SK-N-SH (cell line): ENCODE measurements around the gene PRKG1. TPM values are rescaled to one million over a fixed set of nuclear protein-coding genes. Genes with fewer than 3 reads are reported as not detected.

Source experiments
- CTCF ChIA-PET: fragments of 300-600, 350-600 bp; formaldehyde crosslinking; extraction: SDS; loops from one replicate; lab custom pipeline; 2021; lab: Yijun Ruan, JAX
- POLR2A ChIA-PET: fragments of 350-600 bp; sonication (Branson Sonifier 250); formaldehyde crosslinking; extraction: SDS; loops from one replicate; lab custom pipeline; 2020; ENCODE audit warnings: antibody characterized with exemption, inconsistent platforms; lab: Yijun Ruan, JAX
- DNase-seq: peaks from one replicate; pipeline ENCODE4 v3.0.0; 2012
- H2AFZ ChIP-seq: fragments of 200-600 bp; sonication (generic); 2 replicates; pipeline ENCODE4 v1.8.1; 2016; ENCODE audit warnings: antibody characterized with exemption, mild to moderate bottlenecking, low read depth
- H3F3A ChIP-seq: fragments of 200-600 bp; sonication (generic); replicated peaks from 2 replicates; pipeline ENCODE3; 2016; ENCODE audit warnings: antibody characterized with exemption, mild to moderate bottlenecking; ENCODE audit not compliant: insufficient read depth
- H3K27ac ChIP-seq, 2 experiments: fragments of 200-500 bp in 1 of 2; fragments of 200-600 bp in 1 of 2; sonication (Bioruptor generic) in 1 of 2; sonication (generic), shearing (Covaris generic) in 1 of 2; 2 replicates each; pipeline versions ENCODE4 v1.5.1 to v1.6.1; 2014 to 2016; ENCODE audit warnings: low read depth in 2 of 2, inconsistent platforms in 1 of 2, low read length in 1 of 2, mild to moderate bottlenecking in 1 of 2, mixed read lengths in 1 of 2
- H3K27me3 ChIP-seq: fragments of 200-600 bp; sonication (generic), shearing (Covaris generic); 2 replicates; pipeline ENCODE4 v1.6.1; 2016; ENCODE audit warnings: mixed run types; ENCODE audit not compliant: insufficient read depth
- H3K36me3 ChIP-seq, 2 experiments: fragments of 200-500 bp in 1 of 2; fragments of 200-600 bp in 1 of 2; sonication (Bioruptor generic) in 1 of 2; sonication (generic) in 1 of 2; replicated peaks in 1 of 2; 2 replicates each; pipeline versions ENCODE3 to v1.5.1; 2014 to 2016; ENCODE audit warnings: low read length in 1 of 2, mild to moderate bottlenecking in 1 of 2; ENCODE audit not compliant: insufficient read depth in 2 of 2, control insufficient read depth in 1 of 2
- H3K4me1 ChIP-seq, 2 experiments: fragments of 200-500 bp in 1 of 2; fragments of 200-600 bp in 1 of 2; sonication (Bioruptor generic) in 1 of 2; sonication (generic), shearing (Covaris generic) in 1 of 2; 2 replicates each; pipeline versions ENCODE4 v1.5.1 to v1.6.1; 2014 to 2016; ENCODE audit warnings: low read depth in 1 of 2, low read length in 1 of 2, mixed run types in 1 of 2; ENCODE audit not compliant: insufficient read depth in 2 of 2, control insufficient read depth in 1 of 2
- H3K4me2 ChIP-seq: fragments of 200-600 bp; sonication (generic), shearing (Covaris generic); 2 replicates; pipeline ENCODE4 v1.6.1; 2017; ENCODE audit warnings: mixed run types
- H3K4me3 ChIP-seq, 2 experiments: fragments of 200-500 bp in 1 of 2; fragments of 200-600 bp in 1 of 2; sonication (Bioruptor generic) in 1 of 2; sonication (generic), shearing (Covaris generic) in 1 of 2; 2 replicates each; pipeline versions ENCODE4 v1.5.1 to v1.8.1; 2014 to 2016; ENCODE audit warnings: low read depth in 2 of 2, inconsistent platforms in 1 of 2, low read length in 1 of 2, mild to moderate bottlenecking in 1 of 2, mixed read lengths in 1 of 2, moderate library complexity in 1 of 2
- H3K79me2 ChIP-seq: fragments of 200-600 bp; sonication (generic); 2 replicates; pipeline ENCODE4 v1.8.1; 2017; ENCODE audit warnings: mild to moderate bottlenecking; ENCODE audit not compliant: insufficient read depth
- H3K9ac ChIP-seq: fragments of 200-600 bp; sonication (generic); 2 replicates; pipeline ENCODE4 v1.6.1; 2017; ENCODE audit warnings: mixed run types
- H3K9me2 ChIP-seq: fragments of 200-600 bp; sonication (generic); 2 replicates; pipeline ENCODE4 v1.6.1; 2017; ENCODE audit warnings: mixed run types
- H3K9me3 ChIP-seq: fragments of 200-600 bp; sonication (generic); 2 replicates; pipeline ENCODE4 v1.6.1; 2017; ENCODE audit warnings: mixed run types, mild to moderate bottlenecking, moderate library complexity
- H4K20me1 ChIP-seq: fragments of 200-600 bp; sonication (generic); 2 replicates; pipeline ENCODE4 v1.6.1; 2017; ENCODE audit warnings: mild to moderate bottlenecking, mixed run types; ENCODE audit not compliant: insufficient read depth
- CHD2 ChIP-seq: fragments of 150-350 bp; IDR thresholded peaks from 2 replicates; pipeline ENCODE4 v1.6.1; 2018; ENCODE audit warnings: low read length; ENCODE audit not compliant: partially characterized antibody
- EP300 ChIP-seq, 2 experiments: IDR thresholded peaks; 2 replicates each; pipeline versions ENCODE4 v1.4.0 to v1.6.1; 2012; ENCODE audit warnings: borderline replicate concordance in 1 of 2, low read depth in 1 of 2, low read length in 1 of 2
- FOSL2 ChIP-seq: IDR thresholded peaks from 2 replicates; pipeline ENCODE4 v1.4.0; 2012; ENCODE audit warnings: low read depth, mild to moderate bottlenecking, moderate library complexity, borderline replicate concordance
- GABPA ChIP-seq: IDR thresholded peaks from 2 replicates; pipeline ENCODE4 v1.4.0; 2012; ENCODE audit warnings: low read depth, mild to moderate bottlenecking
- GATA2 ChIP-seq: sonication (generic); formaldehyde crosslinking; IDR thresholded peaks from 2 replicates; pipeline ENCODE4 v1.5.0; 2020; ENCODE audit warnings: mild to moderate bottlenecking, missing genetic modification reagents
- RAD21 ChIP-seq: IDR thresholded peaks from 2 replicates; pipeline ENCODE4 v1.6.1; 2012; ENCODE audit warnings: mild to moderate bottlenecking, low read length
- TCF12 ChIP-seq: IDR thresholded peaks from 2 replicates; pipeline ENCODE4 v1.4.0; 2012
- WGBS: methylation state at CpG from one replicate; pipeline ENCODE4 v1.1.6; 2017; ENCODE audit warnings: low lambda C conversion rate; 5-methylcytosine and 5-hydroxymethylcytosine counted together
- polyA plus RNA-seq, 3 experiments: library from polyadenylated mRNA; depleted of rRNA; stranded (reverse); fragments of >200 nt; gene quantifications; 2 replicates each; pipeline ENCODE4 v1.2.3, GENCODE V29; 2012
- TF ChIP-seq, protein P1 (sequence below): IDR thresholded peaks from 2 replicates; pipeline ENCODE4 v1.4.0; 2012; ENCODE audit warnings: low read depth, borderline replicate concordance
- TF ChIP-seq, protein P2 (sequence below): fragments of 200-600 bp; sonication (generic); IDR thresholded peaks from 2 replicates; pipeline ENCODE4 v1.6.1; 2017; ENCODE audit warnings: antibody characterized with exemption, mild to moderate bottlenecking, moderate library complexity
- TF ChIP-seq, protein P3 (sequence below): fragments of 150-350 bp; IDR thresholded peaks from 2 replicates; pipeline ENCODE4 v1.6.1; 2016; ENCODE audit warnings: mild to moderate bottlenecking, low read depth, low read length
- TF ChIP-seq, protein P4 (sequence below): IDR thresholded peaks from 2 replicates; pipeline ENCODE4 v1.4.0; 2012; ENCODE audit warnings: low read depth, borderline replicate concordance

Gene PRKG1
- polyA plus RNA-seq, 1 of the 3 experiments (the other 2 are of a cell fraction): 4.1 TPM

DNA sequence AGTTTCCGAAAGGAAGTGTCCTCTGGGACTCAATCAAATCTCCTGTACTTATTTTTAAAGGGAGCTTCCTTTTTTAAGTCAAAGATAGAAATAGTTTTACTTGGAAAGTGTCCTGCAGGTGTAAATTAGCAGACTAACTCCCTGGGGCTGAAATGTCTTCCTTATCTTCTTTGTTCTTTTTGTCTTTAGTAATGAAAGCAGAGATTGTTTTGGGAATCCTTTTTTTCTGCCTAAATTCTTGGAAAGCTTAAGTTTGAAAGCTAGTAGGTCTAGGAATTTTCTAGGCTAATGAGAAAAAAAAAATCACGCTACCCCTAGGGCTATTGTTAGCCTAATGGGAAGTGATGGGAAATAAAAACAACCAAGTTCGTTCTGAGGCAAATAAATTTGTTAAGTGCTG is 764.2 kb downstream of the PRKG1 start:
- 46% methylated on average over 3 of the region's 3 CpGs for WGBS
- POLR2A ChIA-PET: no interaction called here

More for the DNA sequence above, 764.2 kb downstream of the PRKG1 start:
- Histone ChIP-seq H3K27ac (no peak overlapping the region; a peak in 1 of 4 replicates), H3K27me3 (no peaks in the 10 kb centered on the region), H3K36me3 (no peaks in the 10 kb centered on the region), H3K9me3 (peaks cover 6% of the 10 kb centered on the region; the same call in 1 of the 2 replicates), H3K4me2 (no peak overlapping the region), H3F3A (no peaks in the 10 kb centered on the region), H4K20me1 (no peaks in the 10 kb centered on the region), H3K4me3 (no peak overlapping the region), H3K79me2 (no peaks in the 10 kb centered on the region), H3K4me1 (peaks cover 0 to 6% of the 10 kb centered on the region in 2 experiments; a peak in 2 of 4 replicates), H2AFZ (no peak overlapping the region), H3K9me2 (no peaks in the 10 kb centered on the region), H3K9ac (no peak overlapping the region)
- no peak for DNase-seq
- TF ChIP-seq RAD21 (no peak), EP300 (IDR thresholded peaks at IDR 0.05; ENCODE audit: borderline replicate concordance in 1 of 2, low read depth in 1 of 2, low read length in 1 of 2) (no peak), FOSL2 (no peak), GABPA (no peak), GATA2 (no peak), TCF12 (no peak), CHD2 (no peak)
- TF ChIP-seq, protein P1, sequence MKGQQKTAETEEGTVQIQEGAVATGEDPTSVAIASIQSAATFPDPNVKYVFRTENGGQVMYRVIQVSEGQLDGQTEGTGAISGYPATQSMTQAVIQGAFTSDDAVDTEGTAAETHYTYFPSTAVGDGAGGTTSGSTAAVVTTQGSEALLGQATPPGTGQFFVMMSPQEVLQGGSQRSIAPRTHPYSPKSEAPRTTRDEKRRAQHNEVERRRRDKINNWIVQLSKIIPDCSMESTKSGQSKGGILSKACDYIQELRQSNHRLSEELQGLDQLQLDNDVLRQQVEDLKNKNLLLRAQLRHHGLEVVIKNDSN: no peak
- TF ChIP-seq, protein P2, sequence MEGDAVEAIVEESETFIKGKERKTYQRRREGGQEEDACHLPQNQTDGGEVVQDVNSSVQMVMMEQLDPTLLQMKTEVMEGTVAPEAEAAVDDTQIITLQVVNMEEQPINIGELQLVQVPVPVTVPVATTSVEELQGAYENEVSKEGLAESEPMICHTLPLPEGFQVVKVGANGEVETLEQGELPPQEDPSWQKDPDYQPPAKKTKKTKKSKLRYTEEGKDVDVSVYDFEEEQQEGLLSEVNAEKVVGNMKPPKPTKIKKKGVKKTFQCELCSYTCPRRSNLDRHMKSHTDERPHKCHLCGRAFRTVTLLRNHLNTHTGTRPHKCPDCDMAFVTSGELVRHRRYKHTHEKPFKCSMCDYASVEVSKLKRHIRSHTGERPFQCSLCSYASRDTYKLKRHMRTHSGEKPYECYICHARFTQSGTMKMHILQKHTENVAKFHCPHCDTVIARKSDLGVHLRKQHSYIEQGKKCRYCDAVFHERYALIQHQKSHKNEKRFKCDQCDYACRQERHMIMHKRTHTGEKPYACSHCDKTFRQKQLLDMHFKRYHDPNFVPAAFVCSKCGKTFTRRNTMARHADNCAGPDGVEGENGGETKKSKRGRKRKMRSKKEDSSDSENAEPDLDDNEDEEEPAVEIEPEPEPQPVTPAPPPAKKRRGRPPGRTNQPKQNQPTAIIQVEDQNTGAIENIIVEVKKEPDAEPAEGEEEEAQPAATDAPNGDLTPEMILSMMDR: no peak
- TF ChIP-seq, protein P3, sequence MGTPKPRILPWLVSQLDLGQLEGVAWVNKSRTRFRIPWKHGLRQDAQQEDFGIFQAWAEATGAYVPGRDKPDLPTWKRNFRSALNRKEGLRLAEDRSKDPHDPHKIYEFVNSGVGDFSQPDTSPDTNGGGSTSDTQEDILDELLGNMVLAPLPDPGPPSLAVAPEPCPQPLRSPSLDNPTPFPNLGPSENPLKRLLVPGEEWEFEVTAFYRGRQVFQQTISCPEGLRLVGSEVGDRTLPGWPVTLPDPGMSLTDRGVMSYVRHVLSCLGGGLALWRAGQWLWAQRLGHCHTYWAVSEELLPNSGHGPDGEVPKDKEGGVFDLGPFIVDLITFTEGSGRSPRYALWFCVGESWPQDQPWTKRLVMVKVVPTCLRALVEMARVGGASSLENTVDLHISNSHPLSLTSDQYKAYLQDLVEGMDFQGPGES: no peak
- TF ChIP-seq, protein P4, sequence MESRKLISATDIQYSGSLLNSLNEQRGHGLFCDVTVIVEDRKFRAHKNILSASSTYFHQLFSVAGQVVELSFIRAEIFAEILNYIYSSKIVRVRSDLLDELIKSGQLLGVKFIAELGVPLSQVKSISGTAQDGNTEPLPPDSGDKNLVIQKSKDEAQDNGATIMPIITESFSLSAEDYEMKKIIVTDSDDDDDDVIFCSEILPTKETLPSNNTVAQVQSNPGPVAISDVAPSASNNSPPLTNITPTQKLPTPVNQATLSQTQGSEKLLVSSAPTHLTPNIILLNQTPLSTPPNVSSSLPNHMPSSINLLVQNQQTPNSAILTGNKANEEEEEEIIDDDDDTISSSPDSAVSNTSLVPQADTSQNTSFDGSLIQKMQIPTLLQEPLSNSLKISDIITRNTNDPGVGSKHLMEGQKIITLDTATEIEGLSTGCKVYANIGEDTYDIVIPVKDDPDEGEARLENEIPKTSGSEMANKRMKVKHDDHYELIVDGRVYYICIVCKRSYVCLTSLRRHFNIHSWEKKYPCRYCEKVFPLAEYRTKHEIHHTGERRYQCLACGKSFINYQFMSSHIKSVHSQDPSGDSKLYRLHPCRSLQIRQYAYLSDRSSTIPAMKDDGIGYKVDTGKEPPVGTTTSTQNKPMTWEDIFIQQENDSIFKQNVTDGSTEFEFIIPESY: no peak
- CTCF ChIA-PET: no interaction called here
